ENCODE results near the gene RNF157. TPM values are rescaled to one million over a fixed set of nuclear protein-coding genes. Genes with fewer than 3 reads are reported as not detected.

The RNF157 gene
- total RNA-seq, 4 donors from 2014 or later, result 8.4 to 23.5 (median 17.4) TPM

GRCh38 chr17:76122431-76123190, 117.7 kb downstream of the RNF157 start:
- ATAC-seq (ENCODE audit: low FRiP score) (no peak), DNase-seq (ENCODE audit: low spot score) (no peak)
- TF ChIP-seq CTCF (IDR thresholded peaks at IDR 0.05), result no peak

- DNase-seq (ENCODE audit: low spot score) (no peak), ATAC-seq (ENCODE audit: low FRiP score) (peak; percentile 52)
- TF ChIP-seq CTCF (IDR thresholded peaks at IDR 0.05), result no peak
These were observed 118.3 kb downstream of the RNF157 start for GRCh38 chr17:76121932-76122430.

- no peak for TF ChIP-seq CTCF (IDR thresholded peaks at IDR 0.05)
- ATAC-seq (ENCODE audit: low FRiP score), result no peak
- no peak for DNase-seq (ENCODE audit: low spot score)
These were observed 119.7 kb downstream of the RNF157 start for GRCh38 chr17:76120658-76121008.

DNA sequence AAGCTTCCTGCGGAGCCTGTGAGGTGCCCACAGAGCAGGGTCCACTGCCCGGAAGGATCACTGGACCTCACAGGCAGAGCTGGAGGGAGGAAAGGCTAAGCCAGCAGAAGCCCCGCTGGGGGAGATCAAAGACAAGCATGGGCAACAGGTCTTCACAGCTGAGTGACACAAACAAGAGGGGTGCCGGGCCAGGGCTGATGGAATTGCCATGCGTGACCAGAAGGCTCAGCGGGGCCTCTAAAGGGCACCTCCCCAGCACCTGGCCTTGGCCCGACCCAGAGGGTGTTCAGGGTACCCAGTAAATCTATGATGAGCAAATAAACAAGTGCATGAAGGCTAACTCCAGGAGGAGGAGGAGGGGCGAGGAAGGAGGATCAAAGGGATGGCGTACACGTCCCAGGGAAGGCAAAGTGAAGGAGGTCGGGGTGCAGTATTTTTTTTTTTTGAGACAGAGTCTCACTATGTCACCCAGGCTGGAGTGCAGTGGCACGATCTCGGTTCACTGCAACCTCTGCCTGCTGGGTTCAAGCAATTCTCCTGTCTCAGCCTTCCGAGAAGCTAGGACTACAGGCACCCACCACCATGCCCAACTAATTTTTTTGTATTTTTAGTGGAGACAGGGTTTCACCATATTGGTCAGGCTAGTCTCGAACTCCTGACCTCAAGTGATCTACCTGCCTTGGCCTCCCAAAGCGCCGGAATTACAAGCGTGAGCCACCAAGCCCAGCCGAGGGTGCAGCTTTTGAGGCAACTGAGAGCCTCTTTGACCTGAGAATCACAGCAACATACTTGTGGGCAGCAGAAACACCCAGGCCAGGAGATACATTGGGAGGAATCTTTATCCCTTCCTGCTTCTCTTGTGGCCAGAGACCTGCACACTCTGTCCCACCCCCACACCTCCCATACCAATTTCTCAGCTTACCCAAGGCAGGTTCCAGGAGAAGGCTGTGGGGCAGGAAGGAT, 120.6 kb downstream of the RNF157 start:
- no peak for DNase-seq (ENCODE audit: low spot score)
- no peak for ATAC-seq (ENCODE audit: low FRiP score)
- no peak for TF ChIP-seq CTCF (IDR thresholded peaks at IDR 0.05)

DNA sequence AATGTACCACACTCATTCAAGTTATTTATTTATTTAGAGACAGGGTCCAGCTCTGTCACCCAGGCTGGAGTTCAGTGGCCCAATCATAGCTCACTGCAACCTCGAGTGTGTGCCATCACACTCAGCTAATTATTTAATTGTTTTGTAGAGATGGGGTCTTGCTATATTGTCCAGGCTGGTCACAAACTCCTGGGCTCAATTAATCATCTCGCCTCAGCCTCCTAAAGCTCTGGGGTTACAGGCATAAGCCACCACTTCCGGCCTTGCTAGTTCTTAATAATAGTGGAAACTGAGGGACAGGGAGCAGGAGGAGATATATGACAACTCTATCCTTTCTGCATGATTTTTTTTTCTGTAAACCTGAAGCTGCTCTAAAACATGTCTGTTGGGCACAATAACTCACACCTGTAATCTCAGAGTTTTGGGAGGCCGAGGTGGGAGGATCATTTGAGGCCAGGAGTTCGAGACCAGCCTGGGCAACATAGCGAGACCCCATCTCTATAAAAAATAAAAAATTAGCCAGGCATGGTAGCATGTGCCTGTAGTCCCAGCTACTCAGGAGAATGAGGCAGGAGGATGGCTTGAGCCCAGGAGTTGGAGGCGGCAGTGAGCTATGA, 125.0 kb downstream of the RNF157 start:
- ATAC-seq (ENCODE audit: low FRiP score) (no peak), DNase-seq (ENCODE audit: low spot score) (no peak)
- TF ChIP-seq CTCF (IDR thresholded peaks at IDR 0.05), result no peak

- DNase-seq (ENCODE audit: low spot score) (no peak), ATAC-seq (ENCODE audit: low FRiP score) (no peak)
- no peak for TF ChIP-seq CTCF (IDR thresholded peaks at IDR 0.05)
These were observed 128.3 kb downstream of the RNF157 start for GRCh38 chr17:76111956-76112355.

Data from omental fat pad (tissue), 4 donors.